Panc1 (cell line): ENCODE data around the gene HKDC1.

Source experiments
- POLR2AphosphoS5 ChIP-seq: IDR thresholded peaks from 2 replicates; pipeline ENCODE4 v1.6.1; 2012; ENCODE audit warnings: mild to moderate bottlenecking, low read depth, low read length, moderate library complexity
- SIN3A ChIP-seq: IDR thresholded peaks from 2 replicates; pipeline ENCODE4 v1.6.1; 2012; ENCODE audit warnings: low read depth, mild to moderate bottlenecking, low read length, moderate library complexity, borderline replicate concordance; ENCODE audit not compliant: insufficient read depth
- TF ChIP-seq, protein P1 (sequence below): fragments of 450-650 bp; IDR thresholded peaks from 2 replicates; pipeline ENCODE4 v1.5.1; 2017; ENCODE audit warnings: mild to moderate bottlenecking
- TF ChIP-seq, protein P2 (sequence below), 2 experiments: IDR thresholded peaks; 2 replicates each; pipeline ENCODE4 v1.6.1; 2011 to 2012; ENCODE audit warnings: low read depth in 2 of 2, control low read depth in 1 of 2, low read length in 1 of 2, mild to moderate bottlenecking in 1 of 2, moderate library complexity in 1 of 2; ENCODE audit not compliant: insufficient read depth in 1 of 2

DNA sequence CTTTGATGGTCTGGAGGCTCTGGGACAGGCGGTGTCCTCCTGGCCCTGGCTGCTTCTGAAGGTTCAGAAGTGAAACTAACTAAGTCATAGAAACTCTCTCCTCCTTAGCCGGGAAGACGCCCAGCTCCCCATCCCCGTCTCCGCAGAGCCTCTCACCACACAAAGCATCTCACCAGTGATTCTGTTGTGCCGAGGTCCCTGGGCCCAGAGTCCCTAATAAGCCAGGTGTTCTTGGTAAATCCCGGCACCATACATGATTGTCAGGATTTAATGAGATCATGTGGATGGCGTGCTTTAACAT lies 9.4 kb downstream of the HKDC1 start:
- TF ChIP-seq, protein P1, sequence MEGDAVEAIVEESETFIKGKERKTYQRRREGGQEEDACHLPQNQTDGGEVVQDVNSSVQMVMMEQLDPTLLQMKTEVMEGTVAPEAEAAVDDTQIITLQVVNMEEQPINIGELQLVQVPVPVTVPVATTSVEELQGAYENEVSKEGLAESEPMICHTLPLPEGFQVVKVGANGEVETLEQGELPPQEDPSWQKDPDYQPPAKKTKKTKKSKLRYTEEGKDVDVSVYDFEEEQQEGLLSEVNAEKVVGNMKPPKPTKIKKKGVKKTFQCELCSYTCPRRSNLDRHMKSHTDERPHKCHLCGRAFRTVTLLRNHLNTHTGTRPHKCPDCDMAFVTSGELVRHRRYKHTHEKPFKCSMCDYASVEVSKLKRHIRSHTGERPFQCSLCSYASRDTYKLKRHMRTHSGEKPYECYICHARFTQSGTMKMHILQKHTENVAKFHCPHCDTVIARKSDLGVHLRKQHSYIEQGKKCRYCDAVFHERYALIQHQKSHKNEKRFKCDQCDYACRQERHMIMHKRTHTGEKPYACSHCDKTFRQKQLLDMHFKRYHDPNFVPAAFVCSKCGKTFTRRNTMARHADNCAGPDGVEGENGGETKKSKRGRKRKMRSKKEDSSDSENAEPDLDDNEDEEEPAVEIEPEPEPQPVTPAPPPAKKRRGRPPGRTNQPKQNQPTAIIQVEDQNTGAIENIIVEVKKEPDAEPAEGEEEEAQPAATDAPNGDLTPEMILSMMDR = no peak
- no peak for TF ChIP-seq POLR2AphosphoS5
- no peak for TF ChIP-seq SIN3A
- TF ChIP-seq, protein P2, sequence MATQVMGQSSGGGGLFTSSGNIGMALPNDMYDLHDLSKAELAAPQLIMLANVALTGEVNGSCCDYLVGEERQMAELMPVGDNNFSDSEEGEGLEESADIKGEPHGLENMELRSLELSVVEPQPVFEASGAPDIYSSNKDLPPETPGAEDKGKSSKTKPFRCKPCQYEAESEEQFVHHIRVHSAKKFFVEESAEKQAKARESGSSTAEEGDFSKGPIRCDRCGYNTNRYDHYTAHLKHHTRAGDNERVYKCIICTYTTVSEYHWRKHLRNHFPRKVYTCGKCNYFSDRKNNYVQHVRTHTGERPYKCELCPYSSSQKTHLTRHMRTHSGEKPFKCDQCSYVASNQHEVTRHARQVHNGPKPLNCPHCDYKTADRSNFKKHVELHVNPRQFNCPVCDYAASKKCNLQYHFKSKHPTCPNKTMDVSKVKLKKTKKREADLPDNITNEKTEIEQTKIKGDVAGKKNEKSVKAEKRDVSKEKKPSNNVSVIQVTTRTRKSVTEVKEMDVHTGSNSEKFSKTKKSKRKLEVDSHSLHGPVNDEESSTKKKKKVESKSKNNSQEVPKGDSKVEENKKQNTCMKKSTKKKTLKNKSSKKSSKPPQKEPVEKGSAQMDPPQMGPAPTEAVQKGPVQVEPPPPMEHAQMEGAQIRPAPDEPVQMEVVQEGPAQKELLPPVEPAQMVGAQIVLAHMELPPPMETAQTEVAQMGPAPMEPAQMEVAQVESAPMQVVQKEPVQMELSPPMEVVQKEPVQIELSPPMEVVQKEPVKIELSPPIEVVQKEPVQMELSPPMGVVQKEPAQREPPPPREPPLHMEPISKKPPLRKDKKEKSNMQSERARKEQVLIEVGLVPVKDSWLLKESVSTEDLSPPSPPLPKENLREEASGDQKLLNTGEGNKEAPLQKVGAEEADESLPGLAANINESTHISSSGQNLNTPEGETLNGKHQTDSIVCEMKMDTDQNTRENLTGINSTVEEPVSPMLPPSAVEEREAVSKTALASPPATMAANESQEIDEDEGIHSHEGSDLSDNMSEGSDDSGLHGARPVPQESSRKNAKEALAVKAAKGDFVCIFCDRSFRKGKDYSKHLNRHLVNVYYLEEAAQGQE (IDR thresholded peaks at IDR 0.05; ENCODE audit: insufficient read depth in 1 of 2, low read depth in 2 of 2, low read length in 1 of 2) = no peak
